SK-N-MC (cell line): Measurements from ENCODE around the gene NNT.
"Not testable (repeated sequence)": the region's sequence is repeated elsewhere in the genome, so short reads cannot be mapped to it uniquely, and the experiment has no call there.

Source experiments
- DNase-seq: peaks from one replicate; pipeline ENCODE4 v3.0.0-alpha.2; 2011; ENCODE audit warnings: low read depth, low spot score
- H3K27ac ChIP-seq: fragments of 200-600 bp; sonication (generic); 2 replicates; pipeline ENCODE4 v1.5.1; 2016; ENCODE audit warnings: mixed run types
- H3K36me3 ChIP-seq: fragments of 200-600 bp; sonication (generic); 2 replicates; pipeline ENCODE4 v1.6.1; 2017; ENCODE audit warnings: antibody characterized with exemption, low read length, mixed read lengths; ENCODE audit not compliant: insufficient read depth
- H3K4me3 ChIP-seq: fragments of 200-600 bp; sonication (generic); 2 replicates; pipeline ENCODE4 v1.5.1; 2016
- H3K9ac ChIP-seq: fragments of 200-600 bp; sonication (generic); 2 replicates; pipeline ENCODE4 v1.8.0; 2017; ENCODE audit warnings: mixed run types, mixed read lengths; ENCODE audit not compliant: insufficient read length
- H3K9me3 ChIP-seq: fragments of 200-600 bp; sonication (generic); 2 replicates; pipeline ENCODE4 v1.6.1; 2017; ENCODE audit warnings: low read depth, mild to moderate bottlenecking, antibody characterized with exemption, low read length, moderate library complexity, mixed read lengths
- EZH2 ChIP-seq: fragments of 200-600 bp; sonication (generic); IDR thresholded peaks from one replicate; pipeline ENCODE4 v1.6.1; 2017; ENCODE audit warnings: antibody characterized with exemption
- FOXP2 ChIP-seq: optimal IDR thresholded peaks from 2 replicates; pipeline ENCODE3; 2011; ENCODE audit warnings: mild to moderate bottlenecking, moderate library complexity; ENCODE audit not compliant: insufficient read depth; ENCODE audit errors: extremely low read length, control extremely low read depth
- POLR2AphosphoS5 ChIP-seq: IDR thresholded peaks from 2 replicates; pipeline ENCODE4 v1.6.1; 2012; ENCODE audit warnings: mild to moderate bottlenecking, low read depth, low read length, borderline replicate concordance

The NNT gene

GRCh38 chr5:43694027-43694426 is 91.0 kb downstream of the NNT start:
- no peak for DNase-seq
- H3K36me3 ChIP-seq: peaks cover 12% of the 10 kb centered on the region
- no peak overlapping the region for H3K9ac ChIP-seq
- TF ChIP-seq EZH2: no peak
- no peak for TF ChIP-seq POLR2AphosphoS5
- no peak for TF ChIP-seq FOXP2
- no peak overlapping the region for H3K4me3 ChIP-seq
- no peaks in the 10 kb centered on the region for H3K9me3 ChIP-seq
- no peak overlapping the region for H3K27ac ChIP-seq

DNA sequence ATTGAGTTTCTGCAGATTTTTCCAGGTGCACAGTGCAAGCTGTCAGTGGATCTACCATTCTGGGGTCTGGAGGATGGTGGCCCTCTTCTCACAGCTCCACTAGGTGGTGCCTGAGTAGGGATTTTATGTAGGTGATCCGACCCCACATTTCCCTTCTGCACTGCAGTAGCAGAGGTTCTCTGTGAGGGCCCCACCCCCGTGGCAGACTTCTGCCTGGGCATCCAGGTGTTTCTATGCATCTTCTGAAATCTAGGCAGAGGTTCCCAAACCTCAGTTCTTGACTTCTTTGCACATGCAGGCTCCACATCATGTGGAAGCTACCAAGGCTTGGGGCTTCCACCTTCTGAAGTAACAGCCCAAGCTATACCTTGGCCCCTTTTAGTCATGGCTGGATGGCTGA is 93.5 kb downstream of the NNT start:
- H3K9me3 ChIP-seq, H3K36me3 ChIP-seq, H3K27ac ChIP-seq, H3K9ac ChIP-seq, H3K4me3 ChIP-seq, DNase-seq: not testable (repeated sequence)

- no peak for DNase-seq
- Histone ChIP-seq H3K4me3 (no peak overlapping the region), H3K9me3 (no peaks in the 10 kb centered on the region), H3K36me3 (peaks cover 15% of the 10 kb centered on the region), H3K27ac (no peak overlapping the region), H3K9ac (no peak overlapping the region)
- TF ChIP-seq EZH2 (no peak), FOXP2 (no peak), POLR2AphosphoS5 (no peak)
Observed at GRCh38 chr5:43699910-43700309, 96.9 kb downstream of the NNT start.

DNA sequence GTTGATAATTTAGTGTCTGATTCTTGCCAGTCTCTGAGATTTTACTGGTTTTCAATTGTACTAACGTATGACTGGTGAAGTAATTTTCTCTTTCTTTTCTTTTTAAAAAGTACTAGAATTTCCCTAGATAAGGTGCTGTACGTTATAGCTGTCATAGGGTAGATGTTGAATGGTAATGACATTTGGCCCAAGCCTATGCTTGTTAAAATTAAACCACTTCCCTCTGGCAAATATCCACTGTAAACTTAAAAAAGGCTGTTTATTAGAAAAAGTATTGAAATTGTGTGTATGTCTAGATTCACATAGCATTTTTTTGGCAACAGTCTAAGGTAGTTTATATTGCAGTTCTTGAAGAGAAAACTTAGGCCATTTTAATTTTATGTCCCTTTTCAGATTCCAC is 97.6 kb downstream of the NNT start:
- Histone ChIP-seq H3K9me3 (no peaks in the 10 kb centered on the region), H3K27ac (peak overlapping the region; percentile 54; the same call in 1 of the 2 replicates), H3K36me3 (peaks cover 17% of the 10 kb centered on the region), H3K9ac (no peak overlapping the region), H3K4me3 (no peak overlapping the region)
- TF ChIP-seq FOXP2 (no peak), EZH2 (no peak), POLR2AphosphoS5 (no peak)
- DNase-seq: no peak

DNA sequence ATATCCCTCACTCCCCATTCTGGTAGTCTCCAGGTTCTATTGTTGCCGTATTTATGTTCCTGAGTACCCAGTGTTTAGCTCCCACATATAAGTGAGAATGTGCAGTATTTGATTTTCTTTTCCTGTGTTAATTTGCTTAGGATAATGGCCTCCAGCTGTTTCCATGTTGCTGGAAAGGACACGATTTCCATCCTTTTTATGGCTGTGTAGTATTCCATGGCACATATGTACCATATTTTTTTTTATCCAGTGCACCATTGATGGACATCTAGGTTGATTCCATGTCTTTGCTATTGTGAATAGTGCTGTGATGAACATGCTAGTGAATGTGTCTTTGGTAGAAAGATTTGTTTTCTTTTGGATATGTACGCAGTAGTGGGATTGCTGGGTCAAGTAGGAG is 98.2 kb downstream of the NNT start:
- no peak overlapping the region for H3K27ac ChIP-seq
- no peak for TF ChIP-seq EZH2
- no peak for TF ChIP-seq FOXP2
- TF ChIP-seq POLR2AphosphoS5: no peak
- H3K9ac ChIP-seq: no peak overlapping the region
- H3K4me3 ChIP-seq: no peak overlapping the region
- H3K9me3 ChIP-seq: no peaks in the 10 kb centered on the region
- no peak for DNase-seq
- peaks cover 15% of the 10 kb centered on the region for H3K36me3 ChIP-seq

- Histone ChIP-seq H3K36me3 (peaks cover 18% of the 10 kb centered on the region), H3K4me3 (no peak overlapping the region), H3K27ac (no peak overlapping the region), H3K9ac (no peak overlapping the region), H3K9me3 (no peaks in the 10 kb centered on the region)
- DNase-seq: no peak
- no peak for TF ChIP-seq FOXP2
- no peak for TF ChIP-seq POLR2AphosphoS5
- no peak for TF ChIP-seq EZH2
Observed at GRCh38 chr5:43702293-43702692, 99.3 kb downstream of the NNT start.

GRCh38 chr5:43702815-43703214 is 99.8 kb downstream of the NNT start:
- peak overlapping the region; percentile 30; the same call in 1 of the 2 replicates for H3K27ac ChIP-seq
- H3K9me3 ChIP-seq: no peaks in the 10 kb centered on the region
- no peak for DNase-seq

DNA sequence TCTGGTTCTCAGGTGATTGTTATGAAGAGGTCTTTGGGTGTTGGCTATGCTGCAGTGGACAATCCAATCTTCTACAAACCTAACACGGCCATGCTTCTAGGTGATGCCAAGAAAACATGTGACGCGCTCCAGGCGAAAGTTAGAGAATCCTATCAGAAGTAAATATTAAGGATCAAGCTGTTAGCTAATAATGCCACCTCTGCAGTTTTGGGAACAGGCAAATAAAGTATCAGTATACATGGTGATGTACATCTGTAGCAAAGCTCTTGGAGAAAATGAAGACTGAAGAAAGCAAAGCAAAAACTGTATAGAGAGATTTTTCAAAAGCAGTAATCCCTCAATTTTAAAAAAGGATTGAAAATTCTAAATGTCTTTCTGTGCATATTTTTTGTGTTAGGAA is 101.3 kb downstream of the NNT start:
- no peak overlapping the region for H3K9ac ChIP-seq
- H3K4me3 ChIP-seq: no peak overlapping the region
- no peaks in the 10 kb centered on the region for H3K9me3 ChIP-seq
- peaks cover 18% of the 10 kb centered on the region for H3K36me3 ChIP-seq
- no peak for TF ChIP-seq EZH2
- TF ChIP-seq POLR2AphosphoS5: no peak
- no peak for TF ChIP-seq FOXP2
- DNase-seq: no peak
- no peak overlapping the region for H3K27ac ChIP-seq

More at GRCh38 chr5:43702815-43703214, 99.8 kb downstream of the NNT start:
- Histone ChIP-seq H3K9ac (no peak overlapping the region), H3K36me3 (peaks cover 18% of the 10 kb centered on the region), H3K4me3 (no peak overlapping the region)
- TF ChIP-seq FOXP2: no peak
- no peak for TF ChIP-seq EZH2
- TF ChIP-seq POLR2AphosphoS5: no peak

- H3K36me3 ChIP-seq: peaks cover 14% of the 10 kb centered on the region; the same call in 1 of the 2 replicates
- not testable (repeated sequence) for DNase-seq, H3K9ac ChIP-seq, H3K4me3 ChIP-seq, H3K9me3 ChIP-seq, H3K27ac ChIP-seq
Observed at GRCh38 chr5:43706576-43706975, 103.6 kb downstream of the NNT start.
